Dermis blood vessel endothelial cell (primary cell): ENCODE measurements around the gene NEURL1. TPM values are rescaled to one million over a fixed set of nuclear protein-coding genes. Genes with fewer than 3 reads are reported as not detected.

Source experiments
- DNase-seq: peaks from one replicate; pipeline ENCODE4 v3.0.0; 2010
- total RNA-seq: library from RNA; depleted of rRNA; stranded (reverse); fragments of >200 nt; gene quantifications from 2 replicates; pipeline ENCODE4 v1.2.3, GENCODE V29; 2014

NEURL1 gene
- total RNA-seq, 1 donor from 2014 or later = not detected

DNA sequence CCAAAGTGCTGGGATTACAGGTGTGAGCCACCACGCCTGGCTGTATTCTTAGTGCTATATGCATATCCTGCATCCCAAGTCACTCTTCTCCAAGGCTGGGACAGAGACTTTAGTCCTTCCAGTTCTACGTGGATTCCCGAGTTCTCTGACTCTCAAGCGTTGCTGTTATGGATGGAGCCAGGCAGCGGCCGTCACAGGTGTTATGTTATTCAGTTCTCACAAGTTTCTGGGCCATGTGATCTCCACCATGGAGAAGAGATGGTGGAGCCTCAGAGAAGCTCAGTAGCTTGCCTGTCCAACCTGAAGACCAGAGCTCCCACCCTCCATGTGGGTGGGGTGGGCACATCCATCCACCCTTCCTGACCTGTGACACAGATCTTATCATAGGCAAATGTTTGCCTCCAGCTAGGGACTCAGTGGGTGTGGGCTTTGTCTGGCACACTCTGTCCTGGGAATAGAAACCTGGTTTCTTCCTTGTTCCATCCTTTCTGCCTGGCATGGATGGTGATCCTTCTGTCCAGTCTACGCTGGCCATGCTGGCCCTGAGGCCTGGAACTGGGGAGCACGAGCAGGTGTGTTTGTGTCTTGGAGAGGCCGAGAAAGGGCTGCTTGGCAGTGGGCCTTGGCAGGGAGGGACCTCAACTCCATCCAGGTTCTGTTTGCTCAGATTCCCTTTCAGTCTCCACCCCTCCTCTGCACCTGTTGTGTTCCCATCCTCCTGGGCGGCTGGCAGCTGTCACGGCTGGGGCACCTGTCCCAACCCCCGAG is 55.3 kb downstream of the NEURL1 start:
- DNase-seq = no peak

DNA sequence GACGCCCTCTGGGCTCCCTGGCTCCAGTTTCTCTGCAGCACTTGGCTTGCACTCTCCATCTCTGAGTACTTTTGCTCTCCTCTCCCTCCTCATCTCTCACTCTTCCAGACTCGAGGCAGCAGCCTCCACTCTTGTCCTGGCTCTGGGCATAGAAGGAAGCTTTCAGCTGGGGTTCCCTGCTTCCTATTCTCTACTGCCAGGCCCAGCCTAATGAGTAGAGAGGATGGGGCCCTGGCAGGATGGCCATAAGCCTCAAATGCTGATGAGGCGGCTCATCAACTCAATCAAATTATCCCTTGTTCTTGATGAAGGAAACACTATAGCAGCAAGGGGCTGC is 55.8 kb downstream of the NEURL1 start:
- no peak for DNase-seq

DNA sequence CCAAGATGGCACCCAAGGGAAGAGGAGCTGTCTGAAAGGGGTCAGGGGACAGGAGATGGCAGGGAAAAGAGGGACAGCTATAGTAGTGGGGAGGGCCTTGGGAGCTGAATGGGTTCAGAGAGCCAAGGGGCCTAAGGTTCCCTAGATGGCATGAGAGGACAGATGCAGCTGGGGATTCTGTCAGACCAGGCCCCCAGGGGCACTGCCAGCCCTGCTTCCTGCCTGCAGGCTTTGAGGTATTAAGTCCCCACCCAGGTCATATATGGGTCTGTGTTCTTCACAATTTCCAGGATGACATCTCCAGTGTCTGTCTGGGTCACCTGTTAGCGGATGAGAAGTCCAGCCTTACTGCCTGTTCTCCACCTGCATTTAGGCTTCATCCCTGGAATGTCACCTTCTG is 56.7 kb downstream of the NEURL1 start:
- no peak for DNase-seq

DNA sequence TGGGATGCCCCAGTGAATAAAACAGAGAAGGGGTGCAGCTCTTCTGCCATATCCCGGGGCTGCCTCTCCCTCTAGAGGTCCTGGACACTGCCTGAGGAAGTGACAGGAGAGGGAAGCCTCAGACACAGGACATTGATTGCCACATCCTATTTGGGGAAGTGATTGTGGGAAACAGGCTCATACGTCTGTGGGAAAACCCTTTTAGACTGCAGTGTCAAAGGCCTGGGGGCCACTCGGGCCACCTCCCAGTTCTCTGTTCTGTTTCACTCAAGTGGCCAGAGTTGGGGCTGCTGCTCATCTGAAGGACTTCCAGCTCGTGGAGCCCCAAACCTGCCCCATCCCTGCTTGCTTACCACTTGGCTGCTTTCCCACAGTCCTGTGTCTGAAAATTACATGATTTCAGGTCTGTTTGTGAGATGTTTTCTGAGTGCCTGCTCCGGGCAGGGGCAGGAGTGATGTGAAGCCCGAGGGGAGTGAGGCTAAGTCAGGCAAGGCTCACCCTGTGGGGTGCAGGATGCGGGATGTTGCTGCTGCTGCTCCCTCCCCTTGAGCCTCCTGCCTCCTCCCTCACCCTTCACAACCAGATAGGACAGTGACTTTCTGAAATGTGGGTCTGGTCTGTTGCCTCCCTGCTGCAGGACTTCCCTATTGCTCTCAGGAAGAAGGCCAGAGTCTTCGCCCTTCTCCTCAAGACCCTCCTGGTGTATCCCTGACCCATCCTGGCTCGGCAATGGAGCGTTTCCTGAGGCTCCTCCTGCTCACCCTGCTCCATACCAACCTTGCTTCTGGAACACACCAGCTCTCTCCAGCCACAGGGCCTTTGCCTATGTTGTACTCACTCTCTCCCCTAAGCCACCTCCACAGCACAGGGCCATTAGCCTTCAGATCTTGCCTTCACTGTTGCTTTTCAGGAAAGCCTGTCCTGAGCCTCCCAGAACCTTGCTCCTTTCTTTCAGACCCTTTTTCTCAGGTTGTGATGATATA is 58.4 kb downstream of the NEURL1 start:
- DNase-seq = no peak

DNA sequence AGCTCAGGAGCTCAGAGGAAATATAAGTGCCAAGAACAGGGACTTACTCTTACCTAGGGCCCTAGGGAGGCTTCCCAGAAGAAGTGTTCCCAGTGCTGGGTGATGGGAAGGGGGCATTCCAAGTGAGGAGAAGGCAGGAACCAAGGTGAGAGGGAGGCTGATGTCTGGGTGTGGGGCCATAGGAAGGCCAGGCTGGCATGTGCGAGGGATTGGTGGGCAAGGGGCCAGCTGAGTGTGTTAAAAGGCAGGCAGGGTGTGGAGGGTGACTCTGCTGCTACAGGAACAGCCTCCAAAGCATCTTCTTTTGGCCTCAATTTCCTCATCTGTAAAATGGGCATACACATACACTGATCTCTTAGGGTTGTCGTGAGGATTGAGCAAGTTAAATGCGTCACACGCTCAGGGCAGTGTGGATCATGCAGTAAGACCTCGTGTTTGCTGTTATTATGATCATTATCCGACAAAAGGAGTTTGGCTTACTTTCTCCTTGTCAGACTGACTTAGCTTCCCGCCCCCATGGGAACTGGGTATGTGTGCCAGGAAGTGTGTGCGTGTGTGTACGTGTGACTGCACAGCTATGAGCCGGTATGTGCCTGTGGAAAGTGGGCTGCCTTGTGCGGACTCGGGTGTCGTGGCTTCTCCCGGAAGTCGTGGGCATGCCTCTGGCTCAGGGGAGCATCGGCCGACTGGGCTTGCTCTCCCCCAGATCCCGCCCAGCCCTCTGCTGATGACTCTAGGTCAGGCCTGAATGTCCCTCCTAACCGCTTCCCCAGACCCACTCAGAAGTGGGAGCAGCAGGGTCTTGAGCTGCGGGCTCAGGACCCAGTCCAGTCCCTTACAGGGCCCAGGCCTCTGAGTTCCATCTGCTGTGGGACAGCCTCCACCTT is 59.6 kb downstream of the NEURL1 start:
- no peak for DNase-seq

DNA sequence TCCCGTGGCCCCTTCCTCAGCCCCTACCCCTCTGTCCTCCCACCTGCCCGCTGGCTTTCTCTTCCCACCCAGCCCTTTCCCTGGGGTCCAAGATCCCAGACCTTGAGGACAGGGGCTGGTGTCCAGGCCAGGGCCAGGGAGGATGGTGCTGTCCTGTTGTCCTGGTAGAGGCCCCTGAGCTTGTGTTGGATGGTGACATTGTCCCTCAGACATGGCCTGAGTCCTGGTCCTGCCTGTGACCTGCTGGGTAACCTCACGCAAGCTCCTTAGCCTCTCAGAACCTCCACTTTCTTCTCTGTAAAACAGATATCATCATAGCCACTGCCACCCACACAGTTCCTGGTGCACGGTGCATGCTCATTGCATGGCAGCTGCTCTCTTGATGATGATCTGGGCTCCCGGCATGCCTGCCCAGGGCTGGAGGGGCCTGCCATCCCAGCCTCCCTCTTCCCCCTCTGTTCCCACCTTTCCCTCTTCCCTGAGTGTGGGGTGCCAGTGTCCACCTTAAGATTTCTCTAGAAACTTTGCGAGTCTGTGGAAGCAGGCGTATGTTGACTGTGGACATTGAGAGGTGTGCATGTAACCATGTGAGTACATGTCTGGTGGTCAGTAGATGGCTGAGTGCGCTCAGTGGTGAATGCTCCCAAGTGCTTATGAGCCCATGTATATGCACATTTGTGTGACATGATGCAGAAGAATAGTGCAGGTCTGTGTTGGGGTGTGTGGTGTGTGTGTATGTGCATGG is 60.4 kb downstream of the NEURL1 start:
- DNase-seq = no peak

DNA sequence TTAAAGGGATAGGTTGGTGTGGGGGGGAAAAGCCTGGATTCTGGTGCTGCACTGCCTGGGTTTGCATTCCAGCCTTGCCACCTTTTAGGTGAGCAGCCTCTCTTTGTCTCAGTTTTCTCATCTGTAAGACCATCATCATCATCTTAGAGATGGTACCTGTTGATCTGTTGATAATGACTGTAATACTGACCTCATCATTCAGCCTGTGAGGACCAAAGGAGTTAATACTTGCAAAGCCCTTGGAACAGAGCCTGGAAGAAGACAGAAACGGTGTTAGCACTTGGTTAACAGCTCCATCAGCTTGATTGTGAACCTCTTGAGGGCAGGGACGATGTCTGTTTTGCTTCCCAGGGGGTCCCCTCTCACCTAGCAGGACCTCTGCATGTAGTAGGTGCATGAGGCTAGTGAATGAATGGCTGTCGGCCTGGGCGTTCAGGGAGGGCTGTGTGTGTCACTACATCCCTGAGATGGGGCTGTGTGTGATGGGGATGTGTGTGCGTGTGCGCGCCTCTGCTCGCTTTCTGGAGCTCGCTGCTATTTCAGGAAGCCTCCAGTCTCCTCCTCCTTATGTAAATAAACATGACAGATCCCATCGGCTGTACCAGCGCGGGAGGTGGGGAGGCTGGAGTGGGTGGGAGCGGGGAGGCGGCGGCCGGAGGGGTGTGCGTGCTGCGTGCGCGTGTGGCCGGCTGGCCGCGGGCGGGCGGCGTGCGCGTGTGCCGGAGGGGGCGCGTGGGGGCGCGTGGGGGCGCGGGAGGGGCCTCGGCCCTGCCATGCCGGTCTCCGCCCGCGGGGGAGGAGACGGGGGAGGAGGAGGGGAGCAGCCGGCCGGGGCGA is 61.2 kb downstream of the NEURL1 start:
- DNase-seq = peak; percentile 45

DNA sequence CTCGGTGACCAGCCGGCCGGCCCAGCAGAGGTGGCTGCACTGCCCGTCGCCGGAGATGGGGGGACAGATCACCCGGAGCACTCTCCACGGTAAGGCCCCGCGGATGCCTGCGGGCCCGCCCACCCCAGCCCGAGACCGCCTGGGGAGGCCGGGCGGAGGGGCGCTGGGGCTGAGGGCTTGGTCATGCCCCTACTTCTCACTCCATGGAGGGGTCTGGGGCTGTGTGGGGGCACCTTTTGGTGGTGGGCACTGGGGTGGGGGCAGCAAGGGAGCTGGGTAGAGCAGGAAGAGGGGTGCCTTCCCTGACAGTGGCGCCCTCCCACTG is 61.8 kb downstream of the NEURL1 start:
- DNase-seq = no peak

DNA sequence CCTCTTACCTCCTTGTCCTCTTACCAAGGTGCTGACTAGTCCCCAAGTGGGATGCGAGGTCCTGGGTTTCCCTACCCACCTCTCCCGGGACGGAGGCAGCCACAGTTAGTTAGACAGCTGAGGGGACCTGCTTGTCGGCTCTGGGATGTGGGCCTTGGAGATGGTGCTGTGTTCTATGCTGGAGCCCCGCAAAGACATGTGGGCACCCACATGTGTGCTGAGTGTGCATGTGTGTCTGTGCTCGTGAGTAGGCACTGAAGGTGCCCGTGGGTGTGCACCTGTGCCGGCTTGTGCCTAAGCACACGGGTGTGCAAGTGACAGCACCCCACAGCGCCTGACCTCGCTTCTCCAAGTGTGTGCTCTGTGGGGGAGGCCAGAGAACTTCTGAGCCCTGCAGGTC is 62.2 kb downstream of the NEURL1 start:
- DNase-seq = no peak

DNA sequence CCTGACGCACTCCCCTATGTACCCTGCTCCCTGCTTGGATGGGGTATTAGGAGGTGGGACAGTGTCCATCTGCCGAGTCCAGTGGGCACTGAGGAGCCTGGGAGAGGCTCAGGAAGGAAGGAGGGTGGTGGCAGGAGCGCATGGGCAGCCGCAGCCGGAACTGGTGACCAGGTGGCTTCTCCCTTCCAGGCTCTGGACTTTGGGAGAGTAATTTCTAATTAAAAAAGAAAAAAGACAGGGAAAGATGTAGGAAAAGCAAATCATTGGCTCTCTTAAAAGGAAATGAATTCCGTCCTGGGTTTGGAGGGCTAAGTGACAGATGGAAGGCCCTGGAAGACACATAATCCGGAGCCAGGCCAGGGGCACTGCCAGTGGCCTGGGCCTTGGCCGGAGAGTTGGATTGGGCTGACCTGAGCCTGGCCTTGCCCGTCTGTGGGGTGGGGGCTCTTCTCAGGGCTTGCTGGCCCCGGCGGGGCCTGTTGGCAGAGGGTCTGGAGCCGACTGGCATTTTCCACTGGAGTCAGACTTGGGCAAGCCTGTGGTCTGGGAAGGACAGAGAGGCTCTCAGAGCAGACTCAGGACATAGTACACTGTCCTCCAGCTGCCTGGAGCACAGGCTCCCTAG is 63.0 kb downstream of the NEURL1 start:
- DNase-seq = no peak

DNA sequence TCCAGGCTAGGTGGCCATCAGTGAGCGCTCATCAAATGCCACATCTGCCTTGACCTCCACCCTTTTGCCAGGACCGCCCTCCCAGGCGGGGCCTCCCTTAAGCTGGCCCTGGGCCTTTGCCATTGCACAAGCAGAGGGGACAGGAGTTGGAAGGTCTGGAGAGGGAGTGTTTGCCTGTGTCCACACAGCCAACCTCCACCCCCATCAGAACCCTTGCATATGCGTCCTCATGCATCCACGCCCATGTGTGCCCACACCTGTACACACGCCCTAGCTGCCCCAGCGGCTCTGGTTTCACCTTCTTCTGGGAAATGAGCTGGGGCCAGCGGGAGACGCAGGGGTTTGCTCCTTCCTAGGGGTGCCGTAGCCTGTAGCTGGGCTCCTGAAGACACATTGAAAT is 64.0 kb downstream of the NEURL1 start:
- no peak for DNase-seq

DNA sequence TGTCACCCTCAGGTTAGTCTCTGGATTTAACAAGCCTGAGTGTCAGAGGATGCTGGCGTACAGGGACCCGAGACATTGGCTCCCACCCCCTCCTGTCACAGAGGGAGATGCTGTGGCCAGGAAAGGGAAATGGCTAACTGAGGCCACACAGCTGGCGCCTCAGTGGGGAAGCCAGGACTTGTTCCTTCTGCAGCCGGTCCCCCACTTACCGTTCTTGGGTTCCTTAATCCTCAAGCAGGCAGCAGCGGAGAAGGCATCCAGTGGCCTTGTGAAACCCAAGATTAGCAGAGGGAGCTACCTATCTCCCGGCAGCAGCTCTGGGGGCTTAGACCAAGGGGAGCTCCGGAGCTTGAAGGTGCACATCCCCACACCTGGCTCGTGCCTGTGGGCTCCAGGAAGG is 65.4 kb downstream of the NEURL1 start:
- DNase-seq = no peak

DNA sequence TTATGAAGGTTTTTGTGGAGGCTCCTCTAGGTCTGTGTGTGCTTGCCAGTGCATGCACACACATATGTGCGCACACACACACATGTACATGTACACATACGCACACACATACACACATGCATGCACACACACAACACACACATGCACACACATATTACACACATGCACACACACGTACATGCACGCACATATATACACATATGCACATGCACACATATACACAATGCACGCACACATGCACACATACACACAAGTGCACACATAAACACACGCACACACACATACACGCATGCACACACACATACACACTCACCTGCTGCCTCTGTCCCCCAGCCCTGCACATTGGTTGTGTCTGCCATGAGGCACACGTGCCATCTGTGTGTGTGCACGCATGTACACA is 66.3 kb downstream of the NEURL1 start:
- no peak for DNase-seq

DNA sequence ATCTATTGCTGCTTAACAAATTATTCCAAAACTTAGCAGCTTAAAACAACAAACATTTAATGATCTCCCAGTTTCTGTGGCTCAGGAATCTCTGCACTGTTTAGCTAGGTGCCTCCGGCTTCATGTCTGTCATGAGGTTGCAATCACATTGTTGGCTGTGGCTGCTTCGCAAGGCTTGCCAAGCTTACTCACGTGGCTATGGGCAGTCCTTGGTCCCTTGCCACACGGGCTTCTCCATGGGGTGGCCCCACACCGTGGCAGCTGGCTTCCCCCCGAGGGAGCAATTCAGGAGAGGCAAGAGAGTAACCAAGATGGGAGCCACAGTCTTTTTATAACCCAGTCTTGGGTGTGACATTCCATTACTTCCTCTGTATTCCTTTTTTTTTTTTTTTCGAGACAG is 67.4 kb downstream of the NEURL1 start:
- no peak for DNase-seq

DNA sequence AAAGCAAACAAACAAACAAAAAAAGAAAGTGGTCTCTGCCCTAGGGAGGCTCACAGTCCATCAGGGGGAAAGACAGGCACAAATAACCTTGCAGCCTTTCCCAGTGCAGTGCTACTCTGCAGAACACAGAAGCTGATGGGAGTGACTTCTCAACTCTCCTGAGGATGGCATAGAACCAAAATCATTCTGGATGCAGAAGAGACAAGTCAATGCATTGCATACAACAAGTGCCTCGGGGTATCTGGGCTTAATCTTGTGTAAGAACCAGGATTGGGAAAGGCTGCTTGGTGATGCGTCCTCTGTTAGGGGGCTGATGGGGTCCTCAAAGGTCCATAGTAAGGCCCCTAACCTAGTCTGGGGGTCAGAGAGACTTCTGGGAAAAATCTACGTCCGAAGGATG is 68.9 kb downstream of the NEURL1 start:
- no peak for DNase-seq

DNA sequence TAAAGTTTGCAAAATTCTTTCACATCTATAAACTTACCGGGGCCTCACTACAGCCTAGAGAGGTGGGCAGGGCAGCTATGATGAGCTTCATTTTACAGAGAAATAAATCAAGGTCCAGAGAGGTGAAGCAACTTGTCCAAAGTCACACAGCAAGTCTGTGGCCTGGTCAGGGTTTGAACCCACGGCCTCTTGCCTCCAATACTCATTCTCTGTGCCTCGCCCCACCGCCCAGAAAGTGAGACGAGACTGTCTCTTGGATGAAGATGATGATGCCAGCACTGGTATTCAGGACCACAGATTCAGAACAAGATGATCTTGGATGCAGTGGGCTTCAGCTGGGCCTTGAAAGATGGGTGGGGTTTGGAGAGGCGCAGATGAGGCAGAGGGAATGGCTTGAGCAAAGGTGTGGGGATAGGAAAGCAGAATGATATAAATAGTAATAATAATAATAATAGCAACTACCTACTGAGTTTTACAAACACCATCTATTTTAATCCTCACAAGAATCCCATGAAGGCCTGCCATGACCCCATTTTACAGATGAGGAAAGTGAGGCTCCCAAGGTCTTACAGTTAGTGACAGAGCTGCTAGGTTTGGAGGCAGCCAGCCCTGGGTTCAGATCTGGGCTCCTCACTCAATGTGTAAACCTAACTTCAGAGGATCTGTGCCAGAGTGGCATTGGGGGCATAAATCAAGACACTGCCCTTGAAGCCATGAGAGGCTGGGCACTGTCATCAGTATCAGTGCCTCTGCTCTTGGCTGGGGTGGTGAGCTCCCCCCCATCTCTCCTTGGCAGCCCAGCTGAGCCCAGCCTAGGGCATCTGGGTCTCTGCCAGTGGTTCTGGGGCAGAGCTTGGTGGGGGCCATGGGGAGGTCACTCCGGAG is 70.0 kb downstream of the NEURL1 start:
- DNase-seq = no peak

DNA sequence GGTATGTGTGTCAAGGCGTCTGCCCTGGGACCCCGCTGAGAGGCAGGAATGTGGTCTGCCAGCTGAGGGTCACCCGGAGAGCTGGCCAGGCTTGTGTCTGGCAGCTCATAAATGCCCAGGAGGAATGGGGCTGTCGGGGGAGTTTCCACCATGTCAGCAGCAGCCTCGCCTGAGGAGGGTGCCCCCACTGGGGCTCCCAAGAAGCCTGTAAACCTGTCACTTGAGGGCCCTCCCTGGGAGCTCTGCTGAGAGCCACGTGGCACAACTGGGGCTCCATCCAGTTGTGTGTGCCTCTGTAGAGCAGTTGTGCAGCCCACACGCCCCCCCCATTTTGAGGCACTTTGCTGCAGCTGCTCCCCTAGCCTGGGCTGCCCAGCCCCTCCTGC is 70.6 kb downstream of the NEURL1 start:
- no peak for DNase-seq

DNA sequence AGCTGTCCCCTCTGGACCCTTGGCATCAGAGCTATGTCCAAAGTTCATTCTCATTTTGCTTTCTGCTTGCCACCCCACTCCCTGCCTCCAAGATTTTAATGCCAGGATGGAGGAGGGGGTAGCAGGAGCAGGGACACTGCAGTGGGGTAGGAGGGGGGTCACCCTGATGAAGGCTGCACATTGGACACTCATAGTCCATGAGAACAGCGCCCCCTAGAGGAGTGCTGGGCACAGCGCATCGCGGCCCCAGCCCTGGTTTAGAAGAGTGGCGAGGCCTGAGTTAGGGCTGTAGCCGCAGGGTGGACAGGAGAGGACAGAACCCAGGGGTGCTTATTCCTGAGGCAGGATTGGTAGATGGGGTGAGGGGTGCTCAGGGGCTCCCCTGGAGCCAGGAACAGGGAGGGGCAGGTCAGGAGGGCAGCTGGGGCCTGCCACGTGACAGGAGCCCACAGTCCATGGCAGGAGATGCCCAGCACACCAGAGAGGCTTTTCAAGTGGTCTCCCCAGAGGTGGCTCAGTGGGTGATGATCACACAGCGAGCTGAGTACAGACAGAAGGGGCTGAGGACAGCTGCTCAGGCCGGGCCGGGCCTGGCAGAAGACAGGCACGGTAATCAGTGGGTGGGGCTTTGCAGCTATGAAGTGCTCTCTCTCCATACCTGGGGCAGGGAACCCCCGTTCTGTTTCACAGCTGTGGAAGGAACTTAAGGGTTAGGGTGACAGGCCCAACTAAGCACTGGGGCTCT is 71.4 kb downstream of the NEURL1 start:
- peak; percentile 51 for DNase-seq

DNA sequence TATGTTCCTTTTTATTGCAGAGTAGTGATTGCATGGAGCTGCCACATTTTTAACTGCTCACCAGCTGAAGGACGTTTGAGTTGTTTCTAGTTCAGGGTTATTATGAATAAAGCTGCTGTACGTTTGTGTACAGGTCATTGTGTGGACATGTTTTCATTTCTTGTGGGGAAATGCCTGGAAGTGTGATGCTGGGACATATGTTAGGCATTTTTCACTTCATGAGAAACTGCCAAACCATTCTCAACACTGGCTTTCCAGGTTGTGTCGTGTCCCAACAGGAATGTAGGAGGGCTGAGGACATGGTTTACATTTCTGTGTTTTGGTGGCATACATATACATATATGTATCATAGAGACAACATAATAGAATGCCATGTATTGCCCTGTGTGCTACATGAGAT is 73.0 kb downstream of the NEURL1 start:
- no peak for DNase-seq
